ENCODE measurements around the gene FSTL4. TPM values are rescaled to one million over a fixed set of nuclear protein-coding genes. Genes with fewer than 3 reads are reported as not detected.
A peak's percentile ranks its signal among the peaks of the same experiment; 100 is the strongest.

The FSTL4 gene
- total and polyA plus RNA-seq, 2 experiments from 2014 or later, result 0.47 to 0.74 TPM

- no peak for DNase-seq (ENCODE audit: low spot score)
- no peaks in the 10 kb centered on the region for H3K9me3 ChIP-seq (ENCODE audit: low read depth)
These were observed 336.7 kb downstream of the FSTL4 start for GRCh38 chr5:133275631-133276030.

GRCh38 chr5:133274597-133274935, 337.8 kb downstream of the FSTL4 start:
- H3K27me3 ChIP-seq, result no peaks in the 10 kb centered on the region
- H3K79me2 ChIP-seq, result no peaks in the 10 kb centered on the region
- peaks cover 5% of the 10 kb centered on the region for H3K4me1 ChIP-seq (ENCODE audit: insufficient read depth)
- no peak overlapping the region for H3K27ac ChIP-seq
- DNase-seq (ENCODE audit: low spot score), result peak; percentile 56
- H3K4me2 ChIP-seq, result no peak overlapping the region
- no peak overlapping the region for H2AFZ ChIP-seq
- H3K9me2 ChIP-seq (replicated peaks; ENCODE audit: insufficient read depth), result no peaks in the 10 kb centered on the region
- WGBS (ENCODE audit: low lambda C conversion rate, missing lambda C conversion rate), result 24% methylated on average over 5 of the region's 5 CpGs
- no peaks in the 10 kb centered on the region for H3K36me3 ChIP-seq (replicated peaks; ENCODE audit: insufficient read depth, low read depth)
- TF ChIP-seq EZH2 (IDR thresholded peaks at IDR 0.05; ENCODE audit: borderline replicate concordance) (no peak), CTCF (IDR thresholded peaks at IDR 0.05; ENCODE audit: poor library complexity) (no peak), EZH2phosphoT487 (IDR thresholded peaks at IDR 0.05; ENCODE audit: low read depth, severe bottlenecking, unreplicated experiment) (no peak)
- H3K4me3 ChIP-seq, result no peak overlapping the region
- no peaks in the 10 kb centered on the region for H3K9me3 ChIP-seq (ENCODE audit: low read depth)
- no peaks in the 10 kb centered on the region for H4K20me1 ChIP-seq (ENCODE audit: insufficient read depth, poor library complexity, severe bottlenecking)

More at GRCh38 chr5:133275631-133276030, 336.7 kb downstream of the FSTL4 start:
- TF ChIP-seq CTCF (IDR thresholded peaks at IDR 0.05; ENCODE audit: poor library complexity) (no peak), EZH2 (IDR thresholded peaks at IDR 0.05; ENCODE audit: borderline replicate concordance) (no peak), EZH2phosphoT487 (IDR thresholded peaks at IDR 0.05; ENCODE audit: low read depth, severe bottlenecking, unreplicated experiment) (no peak)
- H3K27me3 ChIP-seq, result no peaks in the 10 kb centered on the region
- H3K27ac ChIP-seq, result no peak overlapping the region
- H3K4me3 ChIP-seq, result no peak overlapping the region
- H3K4me1 ChIP-seq (ENCODE audit: insufficient read depth), result peaks cover 5% of the 10 kb centered on the region
- H3K9me2 ChIP-seq (replicated peaks; ENCODE audit: insufficient read depth), result no peaks in the 10 kb centered on the region
- H3K4me2 ChIP-seq, result no peak overlapping the region
- 94% methylated on average over 7 of the region's 7 CpGs for WGBS (ENCODE audit: low lambda C conversion rate, missing lambda C conversion rate)
- no peaks in the 10 kb centered on the region for H3K36me3 ChIP-seq (replicated peaks; ENCODE audit: insufficient read depth, low read depth)
- no peaks in the 10 kb centered on the region for H4K20me1 ChIP-seq (ENCODE audit: insufficient read depth, poor library complexity, severe bottlenecking)
- no peaks in the 10 kb centered on the region for H3K79me2 ChIP-seq
- no peak overlapping the region for H2AFZ ChIP-seq

- H3K27me3 ChIP-seq, result no peaks in the 10 kb centered on the region
- no peak overlapping the region for H3K4me2 ChIP-seq
- WGBS (ENCODE audit: low lambda C conversion rate, missing lambda C conversion rate), result 52% methylated on average over 8 of the region's 8 CpGs
- no peaks in the 10 kb centered on the region for H3K9me3 ChIP-seq (ENCODE audit: low read depth)
- H3K4me3 ChIP-seq, result no peak overlapping the region
- peak; percentile 52 for DNase-seq (ENCODE audit: low spot score)
- H3K79me2 ChIP-seq, result no peaks in the 10 kb centered on the region
- peaks cover 5% of the 10 kb centered on the region for H3K4me1 ChIP-seq (ENCODE audit: insufficient read depth)
- H4K20me1 ChIP-seq (ENCODE audit: insufficient read depth, poor library complexity, severe bottlenecking), result no peaks in the 10 kb centered on the region
- H2AFZ ChIP-seq, result no peak overlapping the region
- no peaks in the 10 kb centered on the region for H3K9me2 ChIP-seq (replicated peaks; ENCODE audit: insufficient read depth)
- no peaks in the 10 kb centered on the region for H3K36me3 ChIP-seq (replicated peaks; ENCODE audit: insufficient read depth, low read depth)
- TF ChIP-seq EZH2 (IDR thresholded peaks at IDR 0.05; ENCODE audit: borderline replicate concordance), result no peak
- TF ChIP-seq EZH2phosphoT487 (IDR thresholded peaks at IDR 0.05; ENCODE audit: low read depth, severe bottlenecking, unreplicated experiment), result no peak
- H3K27ac ChIP-seq, result no peak overlapping the region
These were observed 338.4 kb downstream of the FSTL4 start for GRCh38 chr5:133273661-133274596.

GRCh38 chr5:133272345-133272744, 340.0 kb downstream of the FSTL4 start:
- WGBS (ENCODE audit: low lambda C conversion rate, missing lambda C conversion rate), result 93% methylated on average over 16 of the region's 16 CpGs
- Histone ChIP-seq H3K4me2 (no peak overlapping the region), H3K9me3 (ENCODE audit: low read depth) (no peaks in the 10 kb centered on the region), H3K27me3 (no peaks in the 10 kb centered on the region), H3K36me3 (replicated peaks; ENCODE audit: insufficient read depth, low read depth) (no peaks in the 10 kb centered on the region), H3K4me1 (ENCODE audit: insufficient read depth) (peaks cover 5% of the 10 kb centered on the region), H2AFZ (no peak overlapping the region), H3K27ac (no peak overlapping the region), H4K20me1 (ENCODE audit: insufficient read depth, poor library complexity, severe bottlenecking) (no peaks in the 10 kb centered on the region), H3K4me3 (no peak overlapping the region), H3K9me2 (replicated peaks; ENCODE audit: insufficient read depth) (no peaks in the 10 kb centered on the region), H3K79me2 (no peaks in the 10 kb centered on the region)
- no peak for DNase-seq (ENCODE audit: low spot score)
- no peak for TF ChIP-seq EZH2 (IDR thresholded peaks at IDR 0.05; ENCODE audit: borderline replicate concordance)
- no peak for TF ChIP-seq CTCF (IDR thresholded peaks at IDR 0.05; ENCODE audit: poor library complexity)
- no peak for TF ChIP-seq EZH2phosphoT487 (IDR thresholded peaks at IDR 0.05; ENCODE audit: low read depth, severe bottlenecking, unreplicated experiment)
